GM19328 (cell line): ENCODE data around the gene FBXW8.

ENCODE experiments used
- ATAC-seq: cut with Tn5 transposase; IDR thresholded peaks from one replicate; pipeline ENCODE4 v1.9.1; 2021; ENCODE audit warnings: mild to moderate bottlenecking, moderate library complexity; ENCODE audit not compliant: unreplicated experiment

The FBXW8 gene

DNA sequence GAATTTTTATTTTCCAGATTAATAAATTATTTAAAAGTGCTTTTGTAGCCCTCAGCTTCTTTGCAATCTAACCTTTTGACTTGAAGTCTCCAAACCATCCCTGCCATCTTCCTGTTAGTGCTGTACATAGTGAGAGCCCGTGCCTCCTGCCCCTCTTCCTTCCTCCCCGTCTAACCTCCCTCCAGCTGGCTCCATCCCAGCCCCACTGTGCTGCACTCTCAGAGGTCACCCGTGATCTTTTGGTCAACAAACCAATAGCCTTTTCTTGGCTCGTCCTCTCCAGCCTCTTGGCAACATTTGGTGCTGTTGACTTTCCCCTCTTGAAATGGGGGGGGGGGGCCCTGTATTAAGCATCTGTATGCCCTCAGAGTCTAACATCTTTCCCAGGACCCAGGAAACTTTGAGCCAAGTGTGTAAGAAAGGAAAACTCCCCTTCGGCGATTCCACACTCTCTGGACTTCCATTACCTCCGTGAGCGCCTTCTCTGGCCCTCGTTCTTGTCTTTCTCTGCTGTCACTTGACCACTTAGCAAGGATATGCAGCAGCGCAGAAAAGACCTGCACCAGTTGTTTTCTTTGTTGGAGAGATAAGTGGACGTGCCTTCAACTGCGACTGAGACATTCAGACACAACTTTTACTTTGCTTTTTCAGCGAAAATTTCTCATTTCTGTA is 44.1 kb downstream of the FBXW8 start:
- no peak for ATAC-seq

DNA sequence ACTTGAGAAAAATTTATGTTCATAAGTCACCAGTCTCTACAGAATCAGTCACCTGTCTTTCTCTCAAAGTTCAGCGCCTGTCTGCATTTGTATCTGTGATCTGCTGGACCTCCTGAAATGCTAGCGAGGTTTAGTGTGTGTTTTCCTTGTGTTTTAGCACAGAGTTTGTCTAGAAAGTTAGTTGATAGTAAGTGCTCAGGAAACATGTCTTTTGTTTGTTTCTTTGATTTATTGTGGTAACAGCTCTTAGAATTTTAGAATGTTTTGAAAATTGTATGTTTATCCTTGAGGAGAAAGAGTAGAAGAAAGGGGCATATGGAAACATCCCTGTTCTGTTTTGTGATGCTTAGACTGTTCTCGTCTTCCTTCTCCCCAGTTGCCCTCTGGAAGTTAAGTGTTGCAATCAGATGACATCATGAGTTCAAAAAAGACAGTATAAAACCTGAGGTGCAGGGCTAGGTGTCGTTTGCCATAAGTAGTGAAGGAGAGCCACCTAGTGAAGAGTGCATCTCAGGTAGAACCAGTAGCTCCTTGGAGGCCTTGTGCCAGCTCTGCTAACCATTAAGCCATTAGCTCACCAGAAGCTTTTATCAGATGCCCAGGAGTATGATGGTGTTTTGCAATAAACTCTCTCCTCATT is 44.8 kb downstream of the FBXW8 start:
- no peak for ATAC-seq

DNA sequence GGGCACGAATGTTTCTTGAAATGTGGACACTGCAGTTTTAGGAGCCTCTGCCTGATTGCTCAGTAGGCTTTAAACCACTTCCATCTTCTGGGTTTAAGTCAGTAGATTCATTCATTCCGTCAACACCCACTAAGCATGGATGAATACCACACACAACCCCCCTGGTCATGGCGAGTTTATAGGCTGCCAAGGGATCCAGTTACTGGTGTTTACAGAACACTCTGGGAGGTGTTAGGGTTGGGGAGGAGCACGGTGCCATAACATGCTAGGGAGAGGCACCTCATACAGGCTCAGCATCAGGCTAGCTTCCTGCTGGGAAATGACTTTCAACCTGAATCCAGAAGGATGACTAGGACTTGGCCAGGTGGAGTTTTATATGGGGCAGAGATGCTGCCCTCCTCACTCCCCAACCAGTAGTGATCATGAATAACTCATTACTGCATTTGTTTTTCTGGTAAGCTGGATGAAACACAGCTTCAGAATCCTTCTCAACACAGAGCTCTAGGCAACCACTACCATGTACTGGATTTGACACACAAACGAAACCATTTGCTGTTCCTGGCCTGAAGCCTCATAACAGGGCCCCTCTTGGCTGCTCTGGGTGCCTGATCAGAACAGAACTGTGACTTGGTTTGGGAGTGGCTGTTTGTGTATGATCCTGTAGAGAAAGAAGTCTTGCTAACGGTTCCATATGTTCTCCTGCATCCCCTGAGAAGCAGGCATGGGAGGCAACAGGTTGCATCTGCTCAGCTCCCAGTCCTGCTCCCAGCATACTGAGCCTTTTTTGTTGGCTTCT is 47.9 kb downstream of the FBXW8 start:
- ATAC-seq, result no peak

DNA sequence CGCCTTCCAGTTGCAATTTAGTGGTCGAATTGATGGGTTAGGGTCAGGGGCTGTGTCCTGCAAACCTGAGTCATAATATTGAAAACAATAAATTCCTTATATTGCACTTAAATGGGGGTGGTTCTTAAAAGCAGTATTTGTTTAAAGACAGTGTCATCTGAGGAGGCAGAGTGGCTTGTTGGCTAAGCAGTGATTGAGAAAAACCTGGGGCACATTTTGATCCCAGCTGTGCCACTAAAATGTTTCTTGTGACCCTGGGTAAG is 48.4 kb downstream of the FBXW8 start:
- ATAC-seq, result no peak

DNA sequence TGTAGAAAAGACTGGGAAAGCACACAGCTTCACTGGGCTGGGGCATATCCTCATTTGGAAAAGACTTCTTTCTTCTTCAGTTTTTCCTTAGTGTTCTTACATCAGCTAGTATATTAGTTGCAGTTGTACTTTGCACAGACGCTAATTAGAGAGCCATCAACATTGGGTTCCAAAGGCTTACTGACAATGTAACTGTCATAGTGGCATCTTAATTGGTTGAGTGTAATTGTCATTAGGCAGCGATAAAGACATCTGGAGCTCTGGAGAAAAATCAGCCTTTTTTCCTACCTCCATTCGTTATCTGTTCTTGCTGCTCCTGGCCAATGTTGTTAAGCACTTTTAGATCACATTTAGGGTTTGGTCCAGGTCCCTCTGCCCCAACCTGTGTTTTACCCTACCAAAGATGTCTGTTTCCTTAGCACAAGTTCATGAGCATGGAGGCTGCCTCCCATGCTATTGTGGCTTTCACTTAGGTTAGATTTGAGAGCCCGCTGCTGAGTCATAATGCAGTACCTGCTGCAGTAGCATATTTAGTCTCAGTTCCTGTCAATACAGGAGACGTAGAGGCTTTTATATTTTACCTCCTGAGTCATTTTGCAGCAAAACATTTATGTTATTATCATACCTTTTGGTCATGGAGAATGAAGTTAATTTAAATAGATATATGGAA is 49.2 kb downstream of the FBXW8 start:
- peak; percentile 93 for ATAC-seq

DNA sequence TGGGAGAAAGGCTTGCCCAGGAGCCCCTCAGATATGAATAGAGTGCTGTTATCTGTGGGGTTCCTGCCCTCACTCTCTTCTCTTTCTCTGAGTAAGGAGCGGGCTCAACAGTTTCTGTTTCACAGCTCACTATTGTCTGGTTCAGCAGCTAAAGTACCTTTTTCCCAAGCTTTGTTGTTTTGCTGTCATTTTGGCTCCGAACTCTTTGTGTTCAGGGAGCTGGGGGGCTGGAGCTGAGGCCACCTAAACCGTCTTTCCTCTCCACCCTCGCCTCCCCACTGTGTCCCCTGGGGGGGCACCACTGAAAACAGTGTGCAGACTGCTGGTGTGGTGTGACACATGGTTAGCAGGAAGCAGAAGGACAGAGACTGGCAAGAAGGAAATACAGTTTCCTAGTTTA is 51.4 kb downstream of the FBXW8 start:
- ATAC-seq, result no peak

DNA sequence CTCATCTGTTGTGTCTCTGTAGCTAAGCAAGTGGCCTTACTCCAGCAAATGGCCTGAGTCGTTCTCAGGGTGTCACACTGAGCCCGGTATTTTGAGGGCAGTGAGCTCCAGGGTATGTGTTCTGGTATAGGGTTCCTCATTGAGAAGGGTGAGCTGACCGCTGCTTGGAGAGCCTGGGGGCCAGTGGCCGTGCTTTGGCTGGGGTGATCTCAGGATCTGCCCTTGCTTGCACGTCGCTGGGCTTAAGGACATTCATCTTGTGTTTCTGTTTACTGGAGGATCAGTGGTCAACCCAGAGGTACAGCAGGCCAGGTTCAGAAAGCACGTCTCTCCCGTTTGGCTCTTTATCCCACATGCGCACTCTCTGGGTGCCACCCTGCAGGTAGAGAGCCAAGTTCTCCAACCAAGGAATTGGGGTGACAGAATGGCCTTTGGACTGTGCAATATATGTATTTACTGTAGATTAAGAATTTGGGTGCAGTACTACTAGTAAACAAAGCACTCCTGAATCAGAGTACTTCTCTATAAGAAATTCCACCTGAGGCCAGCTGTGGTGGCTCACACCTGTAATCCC is 52.1 kb downstream of the FBXW8 start:
- ATAC-seq, result no peak

DNA sequence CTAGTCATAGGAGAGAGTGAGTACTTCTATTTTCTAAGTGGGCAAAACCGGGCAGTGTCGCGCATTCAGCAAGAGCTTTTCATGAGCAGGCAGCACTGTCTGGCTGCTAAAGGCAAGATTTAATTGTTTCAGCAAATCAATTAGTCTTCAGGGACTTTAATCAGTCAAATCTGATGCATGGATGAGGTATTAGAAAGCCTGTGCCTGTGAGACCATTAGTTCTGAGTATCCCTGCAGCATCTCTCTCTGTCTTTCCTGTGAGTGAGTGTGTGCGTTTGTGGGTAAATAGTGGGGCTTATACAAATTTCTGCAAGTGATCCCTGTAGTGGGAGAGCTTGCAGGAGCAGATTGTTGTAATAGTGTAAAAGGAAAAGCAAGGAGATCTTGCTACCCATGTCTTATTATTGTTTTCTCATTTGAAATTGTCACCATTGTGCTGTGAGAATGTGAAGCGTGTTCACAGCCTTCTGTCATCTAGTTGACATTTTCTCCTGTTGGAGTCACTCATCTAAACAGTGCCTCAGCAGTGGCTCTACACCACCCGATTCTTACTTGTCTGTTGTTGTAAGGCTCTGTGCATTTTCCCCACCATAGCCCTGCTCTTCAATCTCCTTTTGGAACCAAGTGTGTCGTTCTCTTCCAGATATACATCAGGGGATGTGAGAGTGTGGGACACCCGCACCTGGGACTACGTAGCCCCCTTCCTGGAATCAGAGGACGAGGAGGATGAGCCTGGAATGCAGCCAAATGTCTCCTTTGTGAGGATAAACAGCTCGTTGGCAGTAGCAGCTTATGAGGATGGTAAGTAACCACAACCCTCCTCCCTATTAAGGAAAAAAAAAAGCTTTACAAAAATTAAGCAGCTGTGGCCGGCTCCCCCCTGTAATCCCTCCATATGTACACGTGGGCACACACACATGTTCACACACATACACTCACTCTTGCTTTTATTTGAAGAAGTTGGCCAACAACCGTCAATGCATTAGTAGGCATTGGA is 53.6 kb downstream of the FBXW8 start:
- no peak for ATAC-seq

DNA sequence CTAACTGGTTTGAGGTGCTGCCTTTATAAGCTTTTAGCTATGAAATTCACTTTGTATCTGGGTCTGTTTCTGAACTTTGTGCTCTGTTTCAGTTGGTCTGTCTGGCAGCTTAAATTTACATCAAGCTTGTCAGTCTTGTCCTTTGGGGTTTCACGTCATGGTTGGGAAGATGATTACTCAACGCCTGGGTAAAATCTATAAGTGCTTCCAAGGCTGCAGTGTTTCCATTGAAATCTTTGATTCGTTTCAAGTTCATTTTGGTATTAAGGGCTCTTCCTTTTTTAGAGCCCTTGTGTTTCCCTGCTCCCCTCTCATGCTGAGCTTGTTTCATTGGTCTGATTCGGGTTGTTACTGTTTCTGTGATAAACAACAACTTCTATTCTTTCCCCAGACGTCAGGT is 58.2 kb downstream of the FBXW8 start:
- ATAC-seq, result no peak

DNA sequence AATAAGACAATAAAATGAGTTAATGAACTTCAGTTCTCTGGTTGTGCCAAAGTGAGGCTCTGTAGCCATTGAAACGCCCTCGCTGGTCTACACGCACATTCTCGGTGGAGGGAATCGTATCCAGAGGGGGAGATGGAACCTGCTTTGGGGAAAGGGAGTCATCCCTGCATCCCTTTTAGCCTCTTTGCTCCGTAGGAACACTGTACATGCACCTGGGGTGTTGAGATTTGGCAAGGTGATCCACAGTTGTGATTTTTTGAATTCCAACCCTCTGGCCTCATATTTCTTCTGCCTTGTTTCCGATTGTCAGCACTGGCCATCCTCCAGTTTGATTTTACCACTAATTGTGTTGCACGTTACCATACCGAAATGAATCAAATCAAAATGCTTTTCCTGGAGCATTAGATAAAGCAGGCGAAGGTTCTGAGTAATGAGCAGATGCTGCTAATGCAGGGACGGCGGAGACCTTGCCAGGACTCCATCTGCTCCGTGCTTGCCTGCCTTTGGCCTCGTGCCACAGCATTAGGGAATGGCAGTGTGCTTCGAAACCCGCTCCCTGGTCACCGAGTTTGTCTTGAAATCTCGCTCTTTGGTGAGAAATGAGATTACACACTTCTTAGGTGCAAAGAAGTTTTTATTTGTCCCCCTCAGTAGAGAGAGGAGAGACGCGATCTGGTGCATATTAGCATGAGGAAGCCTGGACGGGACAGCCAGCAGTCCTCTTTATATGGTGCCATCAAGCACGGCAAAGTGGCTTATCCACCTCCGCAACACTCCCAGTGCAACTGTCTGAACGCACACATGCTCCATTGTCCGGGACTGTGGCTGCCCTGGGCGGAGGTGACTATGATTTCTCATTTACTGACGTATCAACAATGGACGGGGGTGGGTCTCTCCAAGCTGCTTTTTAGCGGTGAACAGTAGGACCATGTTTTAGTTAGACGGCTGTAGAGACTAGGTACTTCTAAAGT is 59.1 kb downstream of the FBXW8 start:
- no peak for ATAC-seq

DNA sequence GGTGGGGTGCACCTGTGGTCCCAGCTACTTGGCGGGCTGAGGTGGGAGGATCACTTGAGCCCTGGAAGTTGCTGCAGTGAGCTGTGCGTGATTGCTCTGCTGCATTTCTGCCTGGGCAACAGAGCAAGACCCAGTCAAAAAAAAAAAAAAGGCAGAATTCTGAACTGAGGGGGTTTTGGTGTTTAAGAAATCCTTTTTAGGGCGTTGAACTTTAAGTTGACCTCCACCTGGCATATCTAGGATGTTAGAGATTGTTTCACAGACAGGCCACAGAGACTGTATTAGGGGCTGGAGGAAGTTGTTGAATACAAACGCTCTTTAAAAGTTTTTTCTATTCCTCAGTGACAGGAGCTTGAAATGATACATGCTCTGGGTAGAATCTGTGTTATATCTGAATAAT is 60.5 kb downstream of the FBXW8 start:
- no peak for ATAC-seq

DNA sequence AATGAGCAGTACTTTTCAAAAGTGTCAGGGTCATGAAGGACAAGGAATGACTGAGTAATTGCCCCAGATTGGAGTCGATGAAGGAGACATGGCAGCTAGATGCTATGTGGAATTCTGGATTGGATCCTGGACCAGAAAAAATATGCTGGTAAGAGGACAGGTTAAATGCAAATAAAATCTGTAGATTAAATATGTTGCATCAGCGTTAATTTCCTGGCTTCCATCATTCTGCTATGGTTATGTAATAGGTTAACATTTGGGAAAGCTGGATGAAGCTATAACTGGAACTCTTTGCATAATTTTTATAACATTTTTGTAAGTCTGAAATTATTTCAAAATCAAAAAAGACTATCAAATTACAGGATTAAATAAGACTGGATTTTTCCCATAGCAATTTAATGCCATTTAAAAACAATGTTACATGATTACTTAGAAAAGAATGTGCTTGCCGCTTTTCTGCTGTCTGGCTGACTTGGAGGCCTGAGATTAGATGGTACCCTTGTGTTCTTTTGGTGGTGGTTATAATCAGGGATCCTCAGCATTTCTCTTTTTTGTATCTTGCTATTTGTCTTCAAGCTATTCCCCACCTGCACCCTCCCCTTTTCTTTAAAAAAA is 65.1 kb downstream of the FBXW8 start:
- ATAC-seq, result no peak

DNA sequence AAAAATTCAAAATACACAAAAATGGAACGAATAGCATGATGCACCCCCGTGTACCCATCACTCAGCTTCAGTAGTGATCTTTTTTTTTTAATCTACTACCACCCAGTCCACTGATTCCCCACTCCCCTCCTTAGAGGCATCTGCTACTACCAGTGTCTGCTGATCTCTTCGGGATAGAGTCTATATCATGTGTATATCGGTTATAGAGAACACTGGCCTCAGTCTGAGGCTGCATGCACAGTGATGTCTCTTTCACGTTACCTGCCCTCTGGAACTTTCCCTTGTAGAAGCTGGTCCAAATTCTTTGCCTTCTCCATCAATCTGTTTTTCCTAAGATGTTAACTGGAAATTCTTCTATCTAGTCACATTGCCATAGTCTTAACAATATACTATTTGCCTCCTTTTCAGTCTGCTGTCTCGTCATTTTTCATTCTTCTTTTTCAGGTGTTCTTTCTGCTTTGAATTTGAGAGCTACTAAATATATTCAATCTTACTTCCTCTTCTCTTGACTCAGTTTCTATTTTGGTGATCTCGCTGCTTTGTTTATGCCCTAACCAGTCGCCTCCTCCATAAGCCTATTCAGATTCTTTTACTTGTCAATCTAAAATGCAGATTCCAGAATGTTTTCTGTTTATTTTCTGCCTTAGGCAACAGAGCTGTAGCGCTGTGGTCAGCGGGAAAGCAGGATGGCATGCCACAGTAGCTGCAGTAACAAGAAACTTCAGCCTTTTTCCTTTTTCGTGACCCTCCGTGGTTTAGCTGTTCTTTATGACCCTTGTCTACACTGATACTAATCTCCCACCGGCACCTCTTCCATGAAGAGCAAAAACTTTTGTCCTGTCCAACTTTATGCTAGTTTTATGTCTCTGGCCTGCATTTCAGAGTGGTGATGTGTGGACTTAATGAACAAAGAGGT is 67.0 kb downstream of the FBXW8 start:
- ATAC-seq, result no peak

DNA sequence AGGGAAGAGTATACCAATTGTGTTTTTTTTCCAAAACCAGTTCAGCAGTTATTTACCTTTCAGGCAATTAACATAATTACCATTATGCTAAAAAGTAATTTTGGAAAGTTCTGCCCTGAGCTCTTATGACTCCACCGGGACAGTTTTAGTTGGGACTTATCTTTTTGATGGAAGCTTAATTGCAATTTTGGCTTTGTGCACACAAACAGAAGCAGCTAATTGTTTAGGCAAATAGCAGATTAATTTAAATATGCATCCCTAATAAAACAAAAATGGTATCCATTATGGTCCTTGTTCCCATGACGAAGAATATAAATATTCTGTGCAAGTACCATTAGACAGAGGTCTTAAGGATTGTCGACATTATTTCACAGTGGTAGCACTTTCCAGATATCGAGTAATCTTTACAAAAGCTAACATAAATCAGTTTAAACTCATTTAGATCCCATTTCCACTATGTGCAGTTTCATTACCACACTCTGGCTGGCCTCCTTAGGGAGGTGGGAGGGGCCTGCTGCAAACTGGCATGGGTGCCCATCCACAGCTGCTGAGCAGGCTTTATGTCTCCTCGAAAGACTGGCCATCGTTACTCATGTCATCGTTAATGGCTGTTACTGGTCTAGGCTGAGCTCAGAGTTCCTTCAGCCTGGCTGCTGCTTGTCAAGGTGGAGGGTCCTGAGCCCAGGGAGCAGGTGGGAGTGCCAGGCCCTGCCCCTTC is 68.2 kb downstream of the FBXW8 start:
- no peak for ATAC-seq

DNA sequence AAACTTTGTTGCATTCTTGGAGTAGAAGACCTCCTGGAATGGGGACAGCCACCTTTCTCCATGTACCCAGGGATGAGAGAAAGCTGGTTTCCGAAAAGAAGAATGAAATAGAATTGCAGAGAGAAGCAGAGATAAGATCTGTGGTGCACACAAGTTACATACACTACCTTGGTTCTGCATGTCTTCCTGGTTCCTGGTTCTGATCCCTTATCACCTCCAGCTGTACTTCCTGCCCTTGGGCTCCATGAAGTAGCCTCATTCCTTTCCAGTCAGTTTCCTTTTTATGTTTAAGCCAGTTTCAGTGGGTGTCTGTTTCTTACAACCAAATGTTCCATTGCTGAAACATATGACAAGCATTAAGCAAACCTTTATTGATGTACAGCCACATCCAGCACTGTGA is 69.3 kb downstream of the FBXW8 start:
- no peak for ATAC-seq

DNA sequence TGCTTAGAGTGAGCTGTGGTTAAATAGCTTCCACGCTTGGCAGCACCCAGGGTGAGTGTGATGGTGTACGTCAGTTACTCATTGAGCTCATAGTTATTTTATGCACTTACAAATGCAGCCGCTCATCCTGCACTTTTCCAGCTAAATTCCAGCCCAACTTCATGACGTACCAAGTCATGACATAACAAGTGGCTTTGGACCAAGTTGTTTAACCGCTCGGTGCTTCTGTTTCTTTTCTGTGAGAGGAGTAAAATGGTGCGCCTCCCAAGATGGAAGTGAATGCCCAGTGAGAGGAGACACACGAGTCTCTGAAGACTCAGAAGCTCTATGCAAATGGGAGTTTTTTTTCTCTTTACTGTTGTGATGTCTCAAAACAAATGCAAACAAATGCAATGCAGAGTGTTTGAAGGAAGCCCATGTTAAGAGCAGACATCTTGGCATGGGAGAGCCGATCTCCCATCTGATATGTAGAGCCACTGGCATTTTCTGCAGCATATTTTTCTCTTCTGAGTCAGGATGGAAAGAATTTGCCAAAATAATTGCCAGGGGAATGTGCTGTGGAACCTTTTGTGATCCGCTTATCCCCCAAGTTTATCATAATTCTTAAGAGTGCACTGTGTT is 72.2 kb downstream of the FBXW8 start:
- no peak for ATAC-seq

DNA sequence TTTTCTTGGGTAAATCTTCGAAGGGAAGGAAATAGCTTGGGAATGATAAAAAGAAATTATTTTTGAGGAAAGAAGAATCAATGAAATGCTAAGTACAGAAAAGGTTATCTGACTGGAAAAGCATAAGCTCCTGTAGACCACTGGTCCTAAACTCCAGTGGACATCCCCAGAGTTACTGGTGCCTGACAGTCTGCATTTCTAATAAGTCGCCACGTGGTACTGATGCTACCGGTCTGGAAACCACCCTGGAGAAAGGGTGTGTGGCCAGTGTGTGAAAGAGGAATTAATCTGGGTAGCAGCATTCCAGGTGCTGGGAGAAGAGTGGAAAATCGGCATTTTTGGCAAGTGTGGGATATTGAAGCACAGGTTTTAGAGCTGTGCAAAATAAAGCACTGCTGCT is 73.3 kb downstream of the FBXW8 start:
- no peak for ATAC-seq
